Endothelial cell (in vitro differentiated cells): ENCODE data around the gene TELO2. TPM values are rescaled to one million over a fixed set of nuclear protein-coding genes. Genes with fewer than 3 reads are reported as not detected.

ENCODE experiments used
- DNase-seq: peaks from one replicate; pipeline ENCODE4 v3.0.0; 2021; ENCODE audit warnings: low spot score
- H3K27ac Mint-ChIP-seq: one replicate; pipeline ENCODE4 v1.8.0; 2021; ENCODE audit warnings: mixed read lengths, inconsistent platforms; ENCODE audit not compliant: unreplicated experiment
- H3K27me3 Mint-ChIP-seq: one replicate; pipeline ENCODE4 v1.8.0; 2021; ENCODE audit warnings: mild to moderate bottlenecking, moderate library complexity, mixed read lengths, inconsistent platforms; ENCODE audit not compliant: unreplicated experiment
- H3K36me3 Mint-ChIP-seq: one replicate; pipeline ENCODE4 v1.8.0; 2021; ENCODE audit warnings: mild to moderate bottlenecking, low read depth, mixed read lengths, inconsistent platforms; ENCODE audit not compliant: unreplicated experiment
- H3K4me1 Mint-ChIP-seq: one replicate; pipeline ENCODE4 v1.8.0; 2021; ENCODE audit warnings: mild to moderate bottlenecking, mixed read lengths, inconsistent platforms; ENCODE audit not compliant: unreplicated experiment
- H3K4me3 Mint-ChIP-seq: one replicate; pipeline ENCODE4 v1.8.0; 2021; ENCODE audit warnings: mild to moderate bottlenecking, mixed read lengths, inconsistent platforms; ENCODE audit not compliant: unreplicated experiment
- H3K9me3 Mint-ChIP-seq: one replicate; pipeline ENCODE4 v1.8.0; 2021; ENCODE audit warnings: mixed read lengths, inconsistent platforms; ENCODE audit not compliant: unreplicated experiment
- CTCF ChIP-seq: fragments of 200-600 bp; sonication (generic); IDR thresholded peaks from one replicate; pipeline ENCODE4 v1.5.0; 2021; ENCODE audit warnings: antibody characterized with exemption; ENCODE audit not compliant: unreplicated experiment
- total RNA-seq: library from RNA; stranded (reverse); fragmentation: NEBNext Ultra II Directional; extraction: Animal tissue kit (Norgen Biotek cat#: 25700); gene quantifications from one replicate; pipeline ENCODE4 v1.2.1, GENCODE V29; 2021; ENCODE audit not compliant: unreplicated experiment

The TELO2 gene
- total RNA-seq, 1 donor from 2014 or later, result 64.5 TPM

GRCh38 chr16:1449201-1449788, 43.9 kb upstream of the TELO2 start:
- Mint-ChIP-seq H3K4me1 (no peaks in the 10 kb centered on the region), H3K27me3 (peaks cover 8% of the 10 kb centered on the region), H3K27ac (no peak overlapping the region), H3K4me3 (no peak overlapping the region), H3K9me3 (no peaks in the 10 kb centered on the region), H3K36me3 (peaks cover 9% of the 10 kb centered on the region)
- TF ChIP-seq CTCF, result no peak
- no peak for DNase-seq

- Mint-ChIP-seq H3K27ac (no peak overlapping the region), H3K36me3 (peaks cover 9% of the 10 kb centered on the region), H3K9me3 (no peaks in the 10 kb centered on the region), H3K4me3 (no peak overlapping the region), H3K4me1 (no peaks in the 10 kb centered on the region), H3K27me3 (peaks cover 8% of the 10 kb centered on the region)
- DNase-seq, result no peak
- no peak for TF ChIP-seq CTCF
Observed at GRCh38 chr16:1450218-1450617, 42.9 kb upstream of the TELO2 start.

GRCh38 chr16:1450841-1451240, 42.3 kb upstream of the TELO2 start:
- Mint-ChIP-seq H3K9me3 (no peaks in the 10 kb centered on the region), H3K27ac (no peak overlapping the region)

DNA sequence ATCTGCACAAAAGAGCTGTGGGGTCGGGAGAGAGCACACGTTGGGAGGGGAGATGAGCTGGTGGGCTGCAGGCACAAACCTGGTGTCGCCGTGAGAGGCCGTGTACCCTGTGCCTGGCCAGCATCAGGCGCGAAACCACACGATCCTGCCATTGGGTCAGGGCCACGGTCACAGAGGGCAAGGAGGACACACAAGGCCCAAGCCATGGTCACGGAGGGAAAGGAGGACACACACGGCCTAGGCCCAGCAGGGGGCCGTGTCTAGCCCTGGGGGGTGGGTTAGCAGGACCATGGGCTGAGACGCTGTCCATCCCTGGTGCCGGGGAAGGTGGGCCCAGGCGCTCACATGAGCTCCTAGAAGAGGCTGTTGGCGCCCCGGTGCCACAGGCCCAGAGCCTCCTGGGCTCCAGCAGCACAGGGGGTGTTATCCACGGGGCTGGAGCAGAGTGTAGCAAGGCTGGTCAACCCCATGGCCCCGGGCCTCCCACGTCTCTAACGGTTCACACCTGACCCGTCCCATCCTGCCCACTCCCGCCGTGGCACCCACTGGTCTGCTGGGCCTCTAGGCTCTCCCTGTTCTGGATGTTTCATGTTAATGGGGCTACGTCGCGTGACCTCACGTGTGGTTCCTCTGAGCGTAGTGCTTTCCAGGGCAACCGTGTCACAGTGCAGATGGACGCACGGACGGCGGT, 41.3 kb upstream of the TELO2 start:
- H3K36me3 Mint-ChIP-seq, result peaks cover 9% of the 10 kb centered on the region
- no peak for TF ChIP-seq CTCF
- peaks cover 10% of the 10 kb centered on the region for H3K27me3 Mint-ChIP-seq
- H3K27ac Mint-ChIP-seq, result no peak overlapping the region
- H3K4me3 Mint-ChIP-seq, result peak overlapping the region; percentile 60
- no peaks in the 10 kb centered on the region for H3K4me1 Mint-ChIP-seq
- H3K9me3 Mint-ChIP-seq, result no peaks in the 10 kb centered on the region
- DNase-seq, result no peak

More at GRCh38 chr16:1450841-1451240, 42.3 kb upstream of the TELO2 start:
- Mint-ChIP-seq H3K4me1 (no peaks in the 10 kb centered on the region), H3K36me3 (peaks cover 9% of the 10 kb centered on the region), H3K4me3 (no peak overlapping the region), H3K27me3 (peaks cover 8% of the 10 kb centered on the region)
- TF ChIP-seq CTCF, result no peak
- no peak for DNase-seq

GRCh38 chr16:1452530-1452929, 40.6 kb upstream of the TELO2 start:
- Mint-ChIP-seq H3K4me3 (no peak overlapping the region), H3K36me3 (peaks cover 9% of the 10 kb centered on the region), H3K27ac (no peak overlapping the region), H3K27me3 (peaks cover 10% of the 10 kb centered on the region), H3K9me3 (no peaks in the 10 kb centered on the region), H3K4me1 (no peaks in the 10 kb centered on the region)
- TF ChIP-seq CTCF, result no peak
- DNase-seq, result no peak
